Measurements from ENCODE around the gene LRRN1. TPM values are rescaled to one million over a fixed set of nuclear protein-coding genes. Genes with fewer than 3 reads are reported as not detected.

Gene LRRN1
- 2.1 and 7.7 TPM in 2 replicates for total RNA-seq (2014; rRNA removed; shearing (Covaris generic))

- peak; percentile 16 for DNase-seq (ENCODE audit: low spot score)
Measured at GRCh38 chr3:3799173-3800079, at the start of gene LRRN1. Gene LRRN1, plus strand, starts transcription at chr3:3799431. Its CDS starts 45,211 bp downstream, at chr3:3844642.

GRCh38 chr3:3753416-3753815, 45.8 kb upstream of the LRRN1 start:
- no peak for DNase-seq (ENCODE audit: low spot score)

- DNase-seq (ENCODE audit: low spot score), result no peak
Measured at GRCh38 chr3:3765661-3766060, 33.6 kb upstream of the LRRN1 start.

- no peak for DNase-seq (ENCODE audit: low spot score)
Measured at GRCh38 chr3:3766140-3766539, 33.1 kb upstream of the LRRN1 start.

GRCh38 chr3:3771094-3771493, 28.1 kb upstream of the LRRN1 start:
- DNase-seq (ENCODE audit: low spot score), result no peak

- no peak for DNase-seq (ENCODE audit: low spot score)
Measured at GRCh38 chr3:3771567-3771966, 27.7 kb upstream of the LRRN1 start.

- no peak for DNase-seq (ENCODE audit: low spot score)
Measured at GRCh38 chr3:3772338-3772737, 26.9 kb upstream of the LRRN1 start.

- no peak for DNase-seq (ENCODE audit: low spot score)
Measured at GRCh38 chr3:3772920-3773319, 26.3 kb upstream of the LRRN1 start.

GRCh38 chr3:3776607-3777006, 22.6 kb upstream of the LRRN1 start:
- no peak for DNase-seq (ENCODE audit: low spot score)

- DNase-seq (ENCODE audit: low spot score), result no peak
Measured at GRCh38 chr3:3778216-3778615, 21.0 kb upstream of the LRRN1 start.

- DNase-seq (ENCODE audit: low spot score), result no peak
Measured at GRCh38 chr3:3778641-3779270, 20.5 kb upstream of the LRRN1 start.

GRCh38 chr3:3782457-3782856, 16.8 kb upstream of the LRRN1 start:
- no peak for DNase-seq (ENCODE audit: low spot score)

- no peak for DNase-seq (ENCODE audit: low spot score)
Measured at GRCh38 chr3:3783210-3783609, 16.0 kb upstream of the LRRN1 start.

GRCh38 chr3:3783696-3784095, 15.5 kb upstream of the LRRN1 start:
- no peak for DNase-seq (ENCODE audit: low spot score)

GRCh38 chr3:3792391-3792790, 6.8 kb upstream of the LRRN1 start:
- DNase-seq (ENCODE audit: low spot score), result no peak

GRCh38 chr3:3798631-3799113, 559 bp upstream of the LRRN1 start:
- no peak for DNase-seq (ENCODE audit: low spot score)

- no peak for DNase-seq (ENCODE audit: low spot score)
Measured at GRCh38 chr3:3800080-3800455, 837 bp downstream of the LRRN1 start.

- no peak for DNase-seq (ENCODE audit: low spot score)
Measured at GRCh38 chr3:3800685-3801493, 1.7 kb downstream of the LRRN1 start.

- DNase-seq (ENCODE audit: low spot score), result no peak
Measured at GRCh38 chr3:3801494-3801841, 2.2 kb downstream of the LRRN1 start.

- DNase-seq (ENCODE audit: low spot score), result no peak
Measured at GRCh38 chr3:3802046-3802445, 2.8 kb downstream of the LRRN1 start.

- no peak for DNase-seq (ENCODE audit: low spot score)
Measured at GRCh38 chr3:3804560-3804959, 5.3 kb downstream of the LRRN1 start.

- no peak for DNase-seq (ENCODE audit: low spot score)
Measured at GRCh38 chr3:3806092-3806491, 6.9 kb downstream of the LRRN1 start.
